Subcutaneous adipose tissue (tissue), 4 donors: ENCODE data around the gene RASL11A. TPM values are rescaled to one million over a fixed set of nuclear protein-coding genes. Genes with fewer than 3 reads are reported as not detected.

Experiments
- CTCF ChIP-seq: fragments of 450-650 bp; IDR thresholded peaks from one replicate; pipeline ENCODE4 v1.5.1; 2016; ENCODE audit warnings: low read depth, mild to moderate bottlenecking, control low read depth, antibody characterized with exemption, moderate library complexity
- total RNA-seq, 4 donors: library from RNA; depleted of rRNA; stranded (reverse); fragments of >200 nt; gene quantifications; one replicate each; pipeline ENCODE4 v1.1.0, GENCODE V29; 2016

The RASL11A gene
- total RNA-seq, 4 donors from 2014 or later, result 20.7 to 80.2 (median 52.5) TPM

GRCh38 chr13:27281420-27281819 is 10.8 kb downstream of the RASL11A start:
- TF ChIP-seq CTCF, result no peak

GRCh38 chr13:27283906-27284493 is 13.4 kb downstream of the RASL11A start:
- TF ChIP-seq CTCF, result no peak

- TF ChIP-seq CTCF, result no peak
Observed at GRCh38 chr13:27288392-27288791, 17.8 kb downstream of the RASL11A start.

- no peak for TF ChIP-seq CTCF
Observed at GRCh38 chr13:27289011-27289665, 18.5 kb downstream of the RASL11A start.

GRCh38 chr13:27290715-27291114 is 20.1 kb downstream of the RASL11A start:
- TF ChIP-seq CTCF, result no peak

GRCh38 chr13:27293076-27293691 is 22.6 kb downstream of the RASL11A start:
- no peak for TF ChIP-seq CTCF

GRCh38 chr13:27293873-27294515 is 23.4 kb downstream of the RASL11A start:
- TF ChIP-seq CTCF, result no peak
